Measurements from ENCODE around the gene TRIM34.
"Not testable (repeated sequence)": the region's sequence is repeated elsewhere in the genome, so short reads cannot be mapped to it uniquely, and the experiment has no call there.

TRIM34 gene

DNA sequence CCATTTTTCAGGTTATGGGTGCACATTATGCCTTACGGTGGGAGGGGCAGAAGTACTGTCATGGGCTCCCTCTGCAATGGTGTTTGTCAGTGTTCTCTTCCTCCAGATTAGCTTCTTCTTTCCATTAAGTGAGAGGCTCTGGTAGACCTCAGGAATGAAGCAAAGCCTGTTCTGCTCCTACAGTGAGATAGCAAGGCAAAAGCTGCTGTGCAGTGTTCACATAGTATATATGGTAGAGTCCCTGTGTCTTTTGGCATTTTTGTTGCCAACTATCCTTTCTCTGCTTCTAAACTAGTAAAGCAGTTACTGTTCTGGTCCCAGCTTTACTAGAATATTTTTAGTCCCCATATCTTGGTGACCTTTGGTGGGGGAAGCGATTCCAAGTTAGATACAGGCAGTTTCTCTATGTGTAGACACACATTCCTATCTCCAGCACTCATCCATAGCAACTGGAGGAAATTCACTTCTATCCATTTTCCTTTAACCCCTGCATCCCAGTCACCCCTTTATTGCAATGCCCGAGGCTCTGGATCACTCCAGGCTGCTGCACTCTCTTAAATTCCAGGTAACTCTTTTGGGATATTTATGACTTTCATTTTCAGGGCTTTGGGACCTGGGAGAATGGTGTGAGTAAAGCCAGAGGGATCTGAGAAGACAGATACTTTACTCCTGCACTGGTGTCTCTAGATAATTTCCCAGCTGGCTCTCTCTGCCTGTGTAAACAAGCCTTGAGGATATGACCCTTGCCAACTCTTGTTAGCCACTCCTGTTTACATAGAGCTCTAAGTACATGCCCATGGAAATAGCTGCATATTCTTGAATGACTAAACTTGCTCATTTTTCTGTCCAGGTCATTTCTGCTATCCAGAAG, 3.9 kb upstream of the TRIM34 start:
- no peak for DNase-seq

DNA sequence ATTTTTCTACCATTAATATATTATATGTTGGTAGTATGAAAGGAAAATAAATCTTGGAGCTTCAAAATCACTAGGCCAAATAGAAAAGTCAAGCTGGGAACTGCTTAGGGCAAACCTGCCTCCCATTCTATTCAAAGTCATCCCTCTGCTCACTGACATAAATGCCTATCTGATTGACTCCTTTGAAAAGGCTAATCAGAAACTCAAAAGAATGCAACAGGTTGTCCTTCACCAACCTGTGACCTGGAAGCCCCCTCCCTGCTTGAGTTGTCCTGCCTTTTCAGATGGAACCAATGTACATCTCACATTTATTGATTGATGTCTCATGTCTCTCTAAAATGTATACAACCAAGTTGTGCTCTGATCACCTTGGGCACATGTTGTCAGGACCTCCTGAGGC, 3.2 kb upstream of the TRIM34 start:
- DNase-seq = no peak

DNA sequence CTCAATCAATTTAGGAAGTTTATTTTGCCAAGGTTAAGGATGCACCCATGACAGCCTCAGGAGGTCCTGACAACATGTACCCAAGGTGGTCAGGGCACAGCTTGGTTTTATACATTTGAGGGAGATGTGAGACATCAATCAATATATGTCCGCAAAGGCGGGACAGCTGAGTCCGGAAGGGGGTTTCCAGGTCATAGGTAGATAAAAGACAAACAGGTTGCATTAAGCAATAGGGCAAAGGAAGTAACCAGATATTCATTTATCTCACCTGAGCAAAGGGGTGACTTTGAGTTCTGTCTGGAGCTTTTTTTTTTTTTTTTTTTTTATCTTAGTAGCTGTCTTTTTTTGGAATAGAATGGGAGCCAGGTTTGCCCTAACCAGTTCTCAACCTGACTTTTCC, 2.0 kb upstream of the TRIM34 start:
- DNase-seq = no peak

DNA sequence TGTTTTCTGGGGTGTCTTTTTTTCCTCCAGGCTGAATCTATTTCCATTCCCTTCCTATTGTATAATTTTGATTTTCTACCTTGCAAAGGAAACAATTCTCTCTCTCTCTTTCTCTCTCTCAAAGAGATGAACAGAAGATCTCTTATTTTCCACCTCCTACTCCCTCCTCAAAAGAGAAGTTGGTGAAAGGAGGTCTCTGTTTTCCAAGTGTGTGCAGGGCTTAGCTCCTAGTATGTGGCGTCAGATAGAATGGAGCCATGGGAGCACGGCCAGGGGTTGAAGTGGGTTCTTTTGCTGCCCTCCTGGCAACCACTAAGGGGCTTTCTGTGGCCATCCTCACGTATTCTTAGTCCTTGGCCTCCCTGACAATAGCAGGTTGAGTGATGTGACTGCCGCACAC, 480 bp downstream of the TRIM34 start:
- DNase-seq = no peak

GRCh38 chr11:5626196-5626595, 1.4 kb downstream of the TRIM34 start:
- no peak for DNase-seq

DNA sequence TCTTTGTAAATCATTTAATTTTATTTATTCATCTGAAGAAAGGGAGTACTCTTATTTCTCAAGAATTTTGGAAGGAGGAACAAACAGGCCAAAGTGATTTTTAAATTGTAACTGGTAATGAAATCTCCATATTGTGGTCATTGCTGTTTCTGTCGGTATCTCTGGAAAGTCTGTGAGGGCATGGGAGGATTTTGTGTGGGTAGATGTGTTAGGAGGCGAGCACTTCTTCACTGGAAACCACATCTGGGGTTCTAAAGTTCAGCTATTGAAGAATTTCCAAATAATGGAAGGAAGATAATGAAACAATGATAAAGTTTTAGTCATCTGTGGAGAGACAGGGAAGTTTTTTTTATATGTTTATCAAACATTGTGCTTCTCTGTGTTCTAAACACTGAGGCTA, 6.6 kb downstream of the TRIM34 start:
- no peak for DNase-seq

- no peak for DNase-seq
Measured at GRCh38 chr11:5631969-5632635, 7.3 kb downstream of the TRIM34 start.

DNA sequence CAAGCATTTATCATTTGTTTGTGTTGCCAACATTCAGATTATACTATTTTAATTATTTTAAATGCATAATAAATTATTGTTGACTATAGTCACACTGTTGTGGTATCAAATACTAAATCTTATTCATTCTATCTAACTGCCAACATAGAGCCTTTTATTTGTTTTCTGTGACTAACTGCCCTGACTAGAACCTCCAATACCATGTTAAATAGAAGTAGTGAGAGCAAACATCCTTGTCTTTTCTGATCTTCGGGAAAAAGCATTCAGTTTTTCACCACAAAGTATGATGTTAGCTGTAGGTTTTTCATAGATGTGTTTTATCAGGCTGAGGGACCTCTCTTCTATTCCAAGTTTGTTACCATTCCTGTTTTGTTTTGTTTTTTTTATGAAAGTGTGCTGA, 15.2 kb downstream of the TRIM34 start:
- DNase-seq = no peak

DNA sequence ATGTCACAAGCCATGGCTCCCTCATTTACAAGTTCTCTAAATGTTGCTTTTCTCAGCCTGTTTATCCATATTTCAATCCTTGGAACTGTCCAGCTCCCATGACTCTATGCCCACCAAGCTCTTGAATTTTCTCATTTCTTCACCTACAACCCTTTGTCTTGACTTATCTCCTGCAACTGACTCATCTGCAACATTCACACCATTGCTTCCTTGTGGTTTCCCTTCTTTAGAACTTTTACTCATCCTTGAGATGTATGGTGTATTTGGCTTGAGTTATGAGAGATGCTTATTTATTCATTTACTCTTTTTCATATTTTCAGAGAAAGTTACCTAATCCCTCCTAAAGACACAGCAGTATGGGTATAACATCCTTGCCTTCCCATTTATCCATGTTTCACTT, 18.8 kb downstream of the TRIM34 start:
- DNase-seq = no peak

GRCh38 chr11:5646139-5646538, 21.3 kb downstream of the TRIM34 start:
- no peak for DNase-seq

- DNase-seq = no peak
Measured at GRCh38 chr11:5655474-5655873, 30.7 kb downstream of the TRIM34 start.

DNA sequence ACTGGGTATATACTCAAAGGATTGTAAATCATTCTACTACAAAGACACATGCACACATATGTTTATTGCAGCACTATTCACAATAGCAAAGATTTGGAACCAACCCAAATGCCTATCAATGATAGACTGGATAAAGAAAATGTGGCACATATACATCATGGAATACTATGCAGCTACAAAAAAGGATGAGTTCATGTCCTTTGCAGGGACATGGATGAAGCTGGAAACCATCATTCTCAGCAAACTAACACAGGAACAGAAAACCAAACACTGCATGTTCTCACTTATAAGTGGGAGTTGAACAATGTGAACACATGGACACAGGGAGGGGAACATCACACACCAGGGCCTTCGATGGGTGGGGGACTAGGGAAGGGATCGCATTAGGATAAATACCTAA, 32.2 kb downstream of the TRIM34 start:
- not testable (repeated sequence) for DNase-seq

DNA sequence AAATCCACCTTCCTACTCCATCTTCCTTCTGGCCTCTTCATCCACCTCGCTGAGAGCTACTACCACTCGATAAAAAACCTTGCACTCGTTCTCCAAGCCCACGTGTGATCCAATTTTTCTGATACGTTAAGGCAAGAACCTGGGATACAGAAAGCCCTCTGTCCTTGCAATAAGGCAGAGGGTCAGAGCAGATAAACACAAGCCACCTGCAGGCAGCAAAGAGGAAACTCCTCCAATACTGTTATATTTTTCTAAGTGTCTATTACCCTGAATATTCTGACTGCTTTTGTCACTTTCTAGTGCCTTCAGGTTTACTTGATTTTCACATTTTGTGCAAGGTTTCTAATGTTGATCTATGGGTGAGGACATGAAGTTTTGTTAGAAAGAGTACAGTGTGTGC, 33.5 kb downstream of the TRIM34 start:
- DNase-seq = no peak

DNA sequence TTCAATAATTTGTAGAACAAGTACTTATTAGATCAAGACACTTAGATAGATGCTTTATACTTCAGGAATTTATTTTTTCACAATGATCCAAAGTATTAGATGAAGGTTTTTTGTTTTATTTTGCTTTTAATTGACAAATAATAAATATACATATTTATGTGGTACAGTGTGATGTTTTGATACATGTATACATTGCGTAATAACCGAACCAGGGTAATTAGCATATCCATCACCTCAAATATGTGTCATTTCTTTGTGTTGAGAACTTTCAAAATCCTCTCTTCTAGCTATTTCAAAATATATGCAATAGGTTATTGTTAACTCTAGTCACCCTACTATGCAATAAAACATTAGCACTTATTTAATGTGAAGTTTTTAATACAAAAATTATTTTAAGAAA, 38.7 kb downstream of the TRIM34 start:
- DNase-seq = no peak

- no peak for DNase-seq
Measured at GRCh38 chr11:5665051-5665570, 40.3 kb downstream of the TRIM34 start.

DNA sequence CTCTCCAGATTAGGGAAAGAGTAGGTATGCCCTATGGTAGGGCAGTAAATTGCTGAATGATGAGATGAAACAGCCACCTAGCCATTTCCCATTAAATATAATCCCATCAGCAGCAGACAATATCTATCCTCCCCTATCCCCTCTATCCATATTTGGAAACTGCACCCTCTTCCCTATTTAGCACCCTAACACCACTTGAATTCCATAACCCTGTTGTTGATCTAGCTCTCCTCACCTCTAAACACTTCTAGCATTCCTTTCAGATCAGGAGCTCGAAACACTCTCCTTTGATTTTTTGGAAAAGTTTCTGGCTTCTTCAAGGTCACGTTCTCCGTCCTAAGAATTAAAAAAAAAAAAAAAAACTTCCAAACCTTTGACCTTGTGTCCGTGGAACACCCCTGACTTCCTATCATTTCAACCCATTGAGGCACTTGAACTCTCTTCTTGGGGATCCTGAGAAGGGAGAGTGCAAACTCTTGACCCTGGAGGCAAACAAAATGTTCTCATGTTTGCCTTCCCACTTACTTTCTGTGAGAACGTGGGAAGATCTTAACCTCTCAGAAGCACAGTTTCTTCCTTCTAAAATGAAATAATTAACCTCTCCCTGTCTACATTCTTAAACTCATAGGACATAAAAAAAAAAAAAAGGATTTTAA, 41.1 kb downstream of the TRIM34 start:
- no peak for DNase-seq

DNA sequence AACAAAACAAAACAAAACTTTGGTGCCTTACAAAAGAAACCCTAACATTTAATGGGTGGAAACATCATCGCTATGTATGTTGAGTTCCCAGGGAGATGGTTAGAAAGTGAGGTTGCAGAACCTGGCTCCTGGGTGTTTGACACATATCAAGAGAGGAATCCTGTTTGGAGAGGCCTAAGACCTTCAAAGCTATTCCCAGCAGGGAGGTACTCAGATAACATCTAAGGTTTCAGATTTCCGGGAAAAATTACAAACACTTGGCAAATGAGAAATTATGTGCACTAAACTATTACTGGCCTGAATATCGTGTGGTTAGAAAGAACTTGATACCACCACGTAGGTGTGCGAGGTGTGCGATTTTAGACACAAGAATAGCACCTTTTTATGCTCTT, 41.6 kb downstream of the TRIM34 start:
- DNase-seq = no peak

DNA sequence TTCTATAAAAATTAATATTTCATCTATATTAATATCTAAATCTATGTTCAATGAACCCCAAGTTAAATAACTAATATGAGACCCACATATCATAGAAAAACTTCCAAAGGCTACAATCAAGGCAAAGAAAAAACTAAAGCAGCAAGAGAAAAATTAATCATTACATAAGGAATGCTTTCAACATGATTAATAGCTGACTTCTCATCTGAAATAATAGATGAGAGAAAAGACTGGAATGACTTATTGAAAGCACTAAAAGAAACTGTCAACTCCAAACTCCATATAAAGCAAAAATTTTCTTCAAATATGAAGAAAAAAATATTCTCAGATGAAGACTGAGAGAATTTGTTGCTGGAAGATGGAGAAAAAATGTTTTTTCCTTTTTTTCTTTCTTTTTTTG, 47.0 kb downstream of the TRIM34 start:
- no peak for DNase-seq

DNA sequence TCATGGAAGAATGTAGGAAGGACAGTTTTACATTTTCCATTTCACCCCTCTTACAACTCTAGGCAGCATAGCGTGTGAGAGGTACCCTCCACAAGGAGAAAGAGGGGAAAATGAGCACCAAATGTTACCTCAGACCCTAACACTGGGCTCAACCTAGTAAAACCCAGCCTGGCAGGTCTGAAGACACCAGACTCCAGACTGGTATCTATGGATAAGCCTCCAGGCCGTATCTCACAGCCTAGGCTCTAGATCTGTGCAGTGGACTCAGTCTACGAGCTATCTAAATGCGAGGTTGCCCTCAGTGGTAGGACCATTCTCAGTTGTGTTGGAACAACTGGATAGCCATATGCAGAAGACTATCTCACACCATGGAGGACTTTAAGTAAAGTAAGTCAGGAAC, 49.6 kb downstream of the TRIM34 start:
- DNase-seq = no peak

DNA sequence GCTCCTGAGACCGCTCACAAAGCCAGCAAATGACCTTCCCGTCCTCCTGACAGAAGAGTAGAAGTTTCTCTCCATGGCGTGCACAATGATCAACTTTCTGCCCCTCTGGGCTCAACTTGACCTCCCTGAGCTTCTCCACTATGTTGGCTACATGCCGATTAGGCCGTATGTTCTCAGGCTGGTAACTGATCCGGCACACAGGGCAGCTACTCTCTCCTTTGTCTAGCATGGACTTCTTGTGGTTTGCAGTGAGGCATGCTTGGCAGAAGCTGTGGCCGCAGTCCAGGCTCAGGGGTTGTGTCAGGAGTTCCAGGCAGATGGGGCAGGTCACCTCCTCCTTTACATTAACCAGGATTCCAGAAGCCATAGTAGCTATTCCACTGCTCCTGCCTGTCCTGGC, 55.0 kb downstream of the TRIM34 start:
- no peak for DNase-seq

- DNase-seq = not testable (repeated sequence)
Measured at GRCh38 chr11:5682890-5683441, 58.2 kb downstream of the TRIM34 start.

DNA sequence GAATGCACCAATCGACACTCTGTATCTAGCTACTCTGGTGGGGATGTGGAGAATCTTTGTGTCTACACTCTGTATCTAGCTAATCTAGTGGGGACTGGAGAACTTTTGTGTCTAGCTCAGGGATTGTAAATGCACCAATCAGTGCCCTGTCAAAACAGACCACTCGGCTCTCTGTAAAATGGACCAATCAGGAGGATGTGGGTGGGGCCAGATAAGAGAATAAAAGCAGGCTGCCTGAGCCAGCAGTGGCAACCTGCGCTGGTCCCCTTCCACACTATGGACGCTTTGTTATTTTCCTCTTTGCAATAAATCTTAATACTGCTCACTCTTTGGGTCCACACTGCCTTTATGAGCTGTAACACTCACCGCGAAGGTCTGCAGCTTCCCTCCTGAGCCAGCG, 58.8 kb downstream of the TRIM34 start:
- not testable (repeated sequence) for DNase-seq
